Measurements from ENCODE around the gene AKR7A2.
"Not testable (repeated sequence)": the region's sequence is repeated elsewhere in the genome, so short reads cannot be mapped to it uniquely, and the experiment has no call there.

DNA sequence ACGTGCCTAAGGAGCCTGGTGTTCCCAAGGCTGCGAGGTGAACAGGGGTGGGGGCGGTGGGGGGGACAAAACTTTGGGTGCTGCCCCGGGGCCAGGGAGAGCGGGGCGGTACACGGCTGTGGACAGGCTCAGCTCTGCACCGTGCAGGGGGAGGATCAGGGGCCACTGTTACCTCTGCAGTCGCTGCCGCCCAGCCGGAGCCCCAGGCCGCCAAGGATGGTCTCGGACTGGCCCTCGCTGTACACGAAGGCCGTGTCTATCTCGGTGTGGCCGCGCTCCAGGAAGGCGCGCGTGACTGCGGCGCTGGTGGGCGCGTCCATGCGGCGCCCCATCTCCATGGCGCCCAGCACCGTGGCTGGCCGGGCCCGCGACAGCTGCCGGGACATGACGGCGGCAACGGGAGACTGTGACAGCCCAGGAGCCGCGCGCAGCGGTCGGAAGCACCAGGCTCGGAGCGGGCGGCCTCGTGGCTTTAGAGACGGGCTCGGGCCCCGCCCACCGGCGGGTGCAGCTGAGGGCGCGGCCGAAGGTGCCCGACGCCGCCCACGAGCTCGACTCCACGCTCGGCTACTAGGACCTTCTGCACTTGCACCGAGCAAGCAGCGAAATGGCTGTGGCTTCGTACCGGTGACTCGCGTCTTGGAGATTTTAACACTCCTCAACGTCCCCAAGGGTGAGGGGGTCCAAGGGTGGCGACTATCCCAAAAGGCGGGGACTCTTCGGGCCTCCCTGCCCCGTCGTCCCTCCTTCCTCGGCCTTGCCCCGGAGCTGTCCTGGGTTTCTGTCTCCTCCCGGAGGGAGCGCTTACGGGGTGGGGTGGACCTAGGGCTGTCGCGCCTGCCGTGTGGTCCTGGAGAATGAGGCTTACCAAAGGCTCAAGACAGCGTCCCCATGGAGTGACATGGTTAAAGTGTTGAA, 23.4 kb downstream of the AKR7A2 start, which contains the start of gene AKR7A3:
- TF ChIP-seq, protein P1, sequence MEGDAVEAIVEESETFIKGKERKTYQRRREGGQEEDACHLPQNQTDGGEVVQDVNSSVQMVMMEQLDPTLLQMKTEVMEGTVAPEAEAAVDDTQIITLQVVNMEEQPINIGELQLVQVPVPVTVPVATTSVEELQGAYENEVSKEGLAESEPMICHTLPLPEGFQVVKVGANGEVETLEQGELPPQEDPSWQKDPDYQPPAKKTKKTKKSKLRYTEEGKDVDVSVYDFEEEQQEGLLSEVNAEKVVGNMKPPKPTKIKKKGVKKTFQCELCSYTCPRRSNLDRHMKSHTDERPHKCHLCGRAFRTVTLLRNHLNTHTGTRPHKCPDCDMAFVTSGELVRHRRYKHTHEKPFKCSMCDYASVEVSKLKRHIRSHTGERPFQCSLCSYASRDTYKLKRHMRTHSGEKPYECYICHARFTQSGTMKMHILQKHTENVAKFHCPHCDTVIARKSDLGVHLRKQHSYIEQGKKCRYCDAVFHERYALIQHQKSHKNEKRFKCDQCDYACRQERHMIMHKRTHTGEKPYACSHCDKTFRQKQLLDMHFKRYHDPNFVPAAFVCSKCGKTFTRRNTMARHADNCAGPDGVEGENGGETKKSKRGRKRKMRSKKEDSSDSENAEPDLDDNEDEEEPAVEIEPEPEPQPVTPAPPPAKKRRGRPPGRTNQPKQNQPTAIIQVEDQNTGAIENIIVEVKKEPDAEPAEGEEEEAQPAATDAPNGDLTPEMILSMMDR (IDR thresholded peaks at IDR 0.05), result not testable (repeated sequence)
- TF ChIP-seq POLR2A (IDR thresholded peaks at IDR 0.05), result peak in 1 of 2 donors; percentile 13
